Uterus (tissue), 4 donors: ENCODE data around the gene PSG2. TPM values are rescaled to one million over a fixed set of nuclear protein-coding genes. Genes with fewer than 3 reads are reported as not detected.
"Not testable (repeated sequence)": the region's sequence is repeated elsewhere in the genome, so short reads cannot be mapped to it uniquely, and the experiment has no call there.

ENCODE experiments used
- DNase-seq, 2 donors: peaks; one replicate each; pipeline ENCODE4 v3.0.0-alpha.2; 2019 to 2020
- H3K27ac ChIP-seq, 2 donors: fragments of 200-600 bp; sonication (generic); 1 replicate in 1 of 2; 2 replicates in 1 of 2; pipeline ENCODE4 v1.5.1; 2016 to 2018
- H3K27me3 ChIP-seq, 2 donors: fragments of 200-600 bp; sonication (generic); one replicate each; pipeline ENCODE4 v1.5.1; 2018 to 2019; ENCODE audit warnings: control low read depth in 1 of 2
- H3K36me3 ChIP-seq, 2 donors: fragments of 200-600 bp; sonication (generic); one replicate each; pipeline ENCODE4 v1.5.1; 2019; ENCODE audit warnings: control low read depth in 1 of 2
- H3K4me1 ChIP-seq, 2 donors: fragments of 200-600 bp; sonication (generic); one replicate each; pipeline ENCODE4 v1.5.1; 2018 to 2019; ENCODE audit warnings: control low read depth in 1 of 2
- H3K4me3 ChIP-seq, 2 donors: fragments of 200-600 bp; sonication (generic); 1 replicate in 1 of 2; 2 replicates in 1 of 2; pipeline ENCODE4 v1.5.1; 2018 to 2019; ENCODE audit warnings: mild to moderate bottlenecking in 1 of 2
- H3K9me3 ChIP-seq, 2 donors: fragments of 200-600 bp; sonication (generic); one replicate each; pipeline ENCODE4 v1.5.1; 2019; ENCODE audit warnings: control low read depth in 1 of 2
- POLR2A ChIP-seq, 2 donors: fragments of 450-650 bp; IDR thresholded peaks; one replicate each; pipeline ENCODE4 v1.6.1; 2016; ENCODE audit warnings: antibody characterized with exemption in 2 of 2, mild to moderate bottlenecking in 1 of 2, moderate library complexity in 1 of 2
- intact Hi-C: fragments of 100-400 bp; cut with DNase I; formaldehyde crosslinking; loops from one replicate; pipeline ENCODE4 v1.15.1; 2023; ENCODE audit warnings: low total_unique reads
- total RNA-seq, 4 donors: library from RNA; depleted of rRNA in 3 of 4; stranded (reverse); fragments of >200 nt in 3 of 4; gene quantifications; one replicate each; pipeline versions ENCODE4 v1.1.0 to v1.2.4, GENCODE V29; 2014 to 2023
- TF ChIP-seq, protein P1 (sequence below), 4 experiments: fragments of 200-600 bp in 2 of 4; fragments of 450-650 bp in 2 of 4; sonication (generic) in 2 of 4; IDR thresholded peaks; one replicate each; pipeline ENCODE4 v1.5.1; 2016 to 2019; ENCODE audit warnings: antibody characterized with exemption in 4 of 4, mild to moderate bottlenecking in 2 of 4, moderate library complexity in 1 of 4
- donor health status: DM: yes; HTN: yes; CAD: no.

PSG2 gene
- total RNA-seq, 4 donors from 2014 or later = not detected

DNA sequence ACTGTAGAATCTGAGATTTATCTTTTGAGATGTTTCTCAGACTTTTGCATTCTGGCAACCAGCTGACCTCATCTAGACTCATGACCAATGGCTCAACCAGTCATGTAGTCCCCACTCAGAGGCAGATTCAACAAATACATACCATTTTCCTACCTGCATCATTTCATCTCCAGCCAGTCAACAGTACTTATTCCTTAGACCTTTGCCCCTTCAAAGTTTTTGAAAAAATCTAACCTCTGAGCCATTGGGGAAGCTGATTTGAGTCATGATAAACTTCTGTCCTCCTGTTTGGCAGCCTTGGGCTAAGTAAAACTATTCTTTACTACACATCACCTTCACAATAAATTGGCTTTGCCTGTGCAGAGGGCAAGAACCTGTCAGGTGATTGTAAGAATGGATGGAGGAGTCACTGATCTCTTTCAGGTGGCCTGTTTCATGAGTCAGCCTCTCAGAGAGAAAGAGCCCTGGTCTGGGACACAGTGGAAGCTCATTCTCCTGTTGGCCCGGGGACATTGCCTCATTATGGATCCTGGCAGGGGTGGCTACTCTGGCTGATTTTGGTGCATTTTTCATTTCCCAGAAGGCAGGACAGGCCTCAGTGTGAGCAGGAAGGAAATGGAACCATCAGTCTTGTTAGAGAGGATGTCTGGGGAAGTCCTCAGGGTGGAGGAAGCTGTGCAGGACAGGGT is 38.9 kb downstream of the PSG2 start:
- H3K27me3 ChIP-seq, H3K4me3 ChIP-seq, H3K27ac ChIP-seq, intact Hi-C loops, H3K4me1 ChIP-seq, H3K9me3 ChIP-seq, DNase-seq, H3K36me3 ChIP-seq: not testable (repeated sequence)

DNA sequence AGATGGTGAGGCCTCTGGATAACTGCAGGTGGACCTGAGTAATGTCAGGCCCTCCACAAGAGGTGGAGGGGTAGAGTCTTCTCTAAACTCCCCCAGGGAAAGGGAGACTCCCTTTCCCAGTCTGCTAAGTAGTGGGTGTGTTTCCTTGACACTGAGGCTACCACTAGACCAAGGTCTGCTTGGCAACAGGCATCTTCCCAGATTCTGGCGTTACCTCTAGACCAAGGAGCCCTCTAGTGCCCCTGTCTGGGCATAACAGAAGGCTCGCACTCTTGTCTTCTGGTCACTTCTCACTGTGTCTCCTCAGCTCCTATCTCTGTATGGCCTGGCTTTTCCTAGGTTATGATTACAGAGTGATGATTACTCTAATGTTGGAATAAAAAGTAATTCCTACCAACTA is 50.9 kb downstream of the PSG2 start:
- H3K27ac ChIP-seq, intact Hi-C loops, H3K36me3 ChIP-seq: not testable (repeated sequence)

DNA sequence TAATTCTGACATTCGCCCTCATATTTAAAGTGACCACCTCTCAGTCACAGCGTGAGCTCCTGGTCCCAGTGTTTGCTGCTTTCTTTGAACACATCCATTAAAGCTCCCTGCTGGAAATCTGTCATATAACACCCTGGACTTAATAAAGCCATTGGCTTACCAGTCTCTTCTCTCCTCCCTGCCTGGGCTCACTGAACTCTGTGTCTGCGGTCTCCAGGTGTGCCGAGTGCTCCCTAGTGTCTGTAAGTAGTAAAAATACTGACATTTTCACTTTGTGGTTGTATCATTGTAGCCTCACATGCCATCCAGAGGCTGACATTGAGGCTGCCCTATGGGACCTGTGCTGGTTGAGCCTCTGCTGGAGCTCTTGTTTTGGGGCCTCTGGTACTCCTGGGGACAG is 53.6 kb downstream of the PSG2 start:
- Histone ChIP-seq H3K36me3 (no peaks in the 10 kb centered on the region), H3K4me1 (no peaks in the 10 kb centered on the region), H3K9me3 (no peaks in the 10 kb centered on the region), H3K27me3 (no peaks in the 10 kb centered on the region), H3K4me3 (no peak overlapping the region), H3K27ac (no peak overlapping the region)
- intact Hi-C loops = no loop called here
- no peak for DNase-seq
- TF ChIP-seq, protein P1, sequence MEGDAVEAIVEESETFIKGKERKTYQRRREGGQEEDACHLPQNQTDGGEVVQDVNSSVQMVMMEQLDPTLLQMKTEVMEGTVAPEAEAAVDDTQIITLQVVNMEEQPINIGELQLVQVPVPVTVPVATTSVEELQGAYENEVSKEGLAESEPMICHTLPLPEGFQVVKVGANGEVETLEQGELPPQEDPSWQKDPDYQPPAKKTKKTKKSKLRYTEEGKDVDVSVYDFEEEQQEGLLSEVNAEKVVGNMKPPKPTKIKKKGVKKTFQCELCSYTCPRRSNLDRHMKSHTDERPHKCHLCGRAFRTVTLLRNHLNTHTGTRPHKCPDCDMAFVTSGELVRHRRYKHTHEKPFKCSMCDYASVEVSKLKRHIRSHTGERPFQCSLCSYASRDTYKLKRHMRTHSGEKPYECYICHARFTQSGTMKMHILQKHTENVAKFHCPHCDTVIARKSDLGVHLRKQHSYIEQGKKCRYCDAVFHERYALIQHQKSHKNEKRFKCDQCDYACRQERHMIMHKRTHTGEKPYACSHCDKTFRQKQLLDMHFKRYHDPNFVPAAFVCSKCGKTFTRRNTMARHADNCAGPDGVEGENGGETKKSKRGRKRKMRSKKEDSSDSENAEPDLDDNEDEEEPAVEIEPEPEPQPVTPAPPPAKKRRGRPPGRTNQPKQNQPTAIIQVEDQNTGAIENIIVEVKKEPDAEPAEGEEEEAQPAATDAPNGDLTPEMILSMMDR (IDR thresholded peaks at IDR 0.05) = no peak
- TF ChIP-seq POLR2A (IDR thresholded peaks at IDR 0.05) = no peak

More for the DNA sequence above, 50.9 kb downstream of the PSG2 start:
- not testable (repeated sequence) for H3K27me3 ChIP-seq, H3K4me3 ChIP-seq, DNase-seq, H3K9me3 ChIP-seq, H3K4me1 ChIP-seq

DNA sequence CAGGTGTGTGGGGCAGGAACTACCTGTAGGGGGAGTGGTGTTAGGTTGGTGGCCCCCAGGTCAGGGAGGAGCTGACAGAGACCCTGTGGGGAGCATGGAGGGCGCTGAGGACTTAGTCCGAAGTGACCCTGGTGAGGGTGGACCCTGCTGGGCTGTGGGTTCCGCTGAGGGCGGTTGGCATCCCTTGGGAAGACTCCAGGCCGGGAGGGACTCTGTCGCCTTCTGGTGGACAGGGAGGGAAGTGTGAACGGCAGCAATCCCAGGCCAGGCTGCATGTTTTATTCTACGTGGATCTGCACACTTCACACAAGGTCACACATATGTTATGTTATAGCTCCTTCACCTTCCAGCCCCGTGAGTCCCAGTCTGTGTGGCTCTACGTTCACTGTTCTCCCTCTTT is 54.5 kb downstream of the PSG2 start:
- H3K4me3 ChIP-seq, intact Hi-C loops: not testable (repeated sequence)

GRCh38 chr19:43027061-43027460 is 55.4 kb downstream of the PSG2 start:
- intact Hi-C loops, H3K27ac ChIP-seq, H3K4me1 ChIP-seq, H3K27me3 ChIP-seq, H3K9me3 ChIP-seq, H3K4me3 ChIP-seq, H3K36me3 ChIP-seq, DNase-seq: not testable (repeated sequence)

More for the DNA sequence above, 54.5 kb downstream of the PSG2 start:
- not testable (repeated sequence) for H3K27ac ChIP-seq, H3K27me3 ChIP-seq, H3K9me3 ChIP-seq, H3K36me3 ChIP-seq, H3K4me1 ChIP-seq, DNase-seq

- intact Hi-C loops, DNase-seq, H3K4me3 ChIP-seq, H3K27ac ChIP-seq, H3K4me1 ChIP-seq, H3K36me3 ChIP-seq, H3K27me3 ChIP-seq, H3K9me3 ChIP-seq: not testable (repeated sequence)
Measured at GRCh38 chr19:43026369-43026768, 56.1 kb downstream of the PSG2 start, which contains the start of gene PSG11. TSS of gene PSG11 (minus strand) at chr19:43026469. CDS start at chr19:43026372, 97 bp downstream.

DNA sequence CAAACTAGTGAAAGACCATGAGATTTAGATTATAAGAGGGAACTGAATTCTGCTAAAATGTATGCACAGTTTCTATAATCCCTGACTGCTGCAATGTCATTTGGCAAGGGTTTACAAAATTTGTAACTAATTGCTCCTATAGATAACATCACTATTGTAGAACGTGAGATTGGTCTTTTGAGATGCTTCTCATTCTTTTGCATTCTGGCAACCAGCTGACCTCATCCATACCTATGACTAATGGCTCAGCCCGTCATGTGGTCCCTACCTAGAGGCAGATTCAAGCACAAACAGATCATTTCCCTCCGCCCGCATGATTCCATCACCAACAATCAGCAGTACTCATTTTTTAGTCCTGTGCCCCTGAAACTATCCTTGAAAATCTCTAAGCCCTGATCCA is 60.4 kb downstream of the PSG2 start:
- H3K36me3 ChIP-seq = not testable (repeated sequence)

GRCh38 chr19:43021629-43022028 is 60.9 kb downstream of the PSG2 start:
- H3K36me3 ChIP-seq, H3K27me3 ChIP-seq, DNase-seq, H3K27ac ChIP-seq, H3K4me1 ChIP-seq, H3K4me3 ChIP-seq, H3K9me3 ChIP-seq, intact Hi-C loops: not testable (repeated sequence)

More for the DNA sequence above, 60.4 kb downstream of the PSG2 start:
- DNase-seq, H3K27ac ChIP-seq, H3K9me3 ChIP-seq, intact Hi-C loops, H3K27me3 ChIP-seq, H3K4me1 ChIP-seq, H3K4me3 ChIP-seq: not testable (repeated sequence)

- H3K27ac ChIP-seq, H3K4me3 ChIP-seq, H3K4me1 ChIP-seq, H3K9me3 ChIP-seq, H3K36me3 ChIP-seq, intact Hi-C loops, H3K27me3 ChIP-seq, DNase-seq: not testable (repeated sequence)
Measured at GRCh38 chr19:43019588-43019987, 62.9 kb downstream of the PSG2 start.

Other genes with a start within 250 kb of the PSG2 start
- not detected for gene PSG1, start 203.0 kb downstream of the PSG2 start, total RNA-seq
- not detected for gene PSG6, start 164.8 kb downstream of the PSG2 start, total RNA-seq
- not detected for gene PSG7, start 145.5 kb downstream of the PSG2 start, total RNA-seq
- gene PSG11, start 56.2 kb downstream of the PSG2 start, total RNA-seq = not detected
- gene PSG5, start 103.8 kb upstream of the PSG2 start, total RNA-seq = not detected
- gene PSG4, start 122.9 kb upstream of the PSG2 start, total RNA-seq = not detected
- not detected for gene PSG9, start 186.8 kb upstream of the PSG2 start, total RNA-seq